HG03095 (cell line): ENCODE measurements around the gene RBFOX1.

ENCODE experiments used
- ATAC-seq: cut with Tn5 transposase; IDR thresholded peaks from one replicate; pipeline ENCODE4 v1.9.1; 2021; ENCODE audit warnings: moderate library complexity; ENCODE audit not compliant: unreplicated experiment

RBFOX1 gene

DNA sequence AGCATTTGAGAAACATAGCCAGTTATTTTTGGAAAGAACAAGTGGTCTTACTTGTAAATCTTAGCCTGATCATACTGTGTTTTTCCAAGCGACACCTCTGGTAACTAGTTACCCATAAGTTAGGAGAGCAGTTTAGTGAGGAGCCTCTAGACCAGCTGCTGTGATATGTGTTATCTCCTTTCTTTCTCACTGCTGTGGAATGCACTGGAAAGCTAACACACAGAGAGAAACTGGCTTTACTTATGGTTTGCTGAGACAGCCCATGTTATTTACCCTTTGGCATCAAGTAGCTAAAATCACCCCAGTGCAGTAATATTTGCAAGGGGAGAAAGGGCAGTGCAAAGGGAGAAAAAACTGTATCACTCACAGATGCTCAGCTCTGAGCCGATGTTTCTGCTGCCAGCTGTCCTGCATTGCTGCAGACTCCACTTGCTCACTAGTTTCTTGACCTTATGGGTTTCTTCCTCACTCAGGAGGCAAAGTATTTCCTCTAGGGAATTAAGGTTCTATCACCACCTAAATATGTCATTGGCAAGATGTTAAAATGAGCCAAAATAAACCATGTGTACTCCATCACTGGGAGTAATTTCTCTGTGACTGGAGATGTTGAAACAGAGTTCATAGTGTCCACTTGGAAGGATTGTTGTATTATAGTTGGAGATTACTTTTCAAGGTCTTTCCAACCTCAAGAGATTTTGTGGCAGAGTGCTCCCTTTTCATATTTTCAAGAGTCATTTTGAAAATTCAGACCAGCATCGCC is 2.3 kb downstream of the RBFOX1 start:
- no peak for ATAC-seq

DNA sequence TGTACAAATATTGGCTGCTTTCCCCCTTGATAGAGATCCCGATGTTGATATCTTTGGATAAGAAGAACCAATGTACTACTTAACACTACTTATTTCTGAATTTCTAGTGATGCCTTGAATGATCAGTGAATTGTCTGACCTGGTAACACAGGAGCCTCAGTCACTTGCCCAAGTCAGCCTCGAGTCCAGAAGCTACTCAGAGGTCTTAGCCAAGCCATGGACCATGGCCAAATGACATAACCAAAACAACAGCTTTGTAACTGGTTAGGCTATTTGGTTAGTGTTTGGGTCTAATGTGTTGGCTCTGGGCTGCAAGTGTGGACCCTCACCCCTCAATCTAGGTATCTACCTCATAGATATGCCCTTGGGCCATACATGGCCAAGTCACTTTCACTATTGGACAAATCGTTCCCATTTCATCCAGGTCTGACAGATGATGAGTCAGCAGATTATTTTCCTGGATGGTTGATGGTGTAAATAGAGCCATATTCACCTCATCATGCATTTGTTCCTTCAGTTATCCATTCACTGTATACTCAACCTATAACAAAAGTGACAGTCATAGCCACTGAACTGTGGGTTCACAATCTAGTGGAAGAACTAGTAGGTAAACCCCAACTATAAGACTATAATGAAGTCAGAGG is 3.5 kb downstream of the RBFOX1 start:
- ATAC-seq: no peak

DNA sequence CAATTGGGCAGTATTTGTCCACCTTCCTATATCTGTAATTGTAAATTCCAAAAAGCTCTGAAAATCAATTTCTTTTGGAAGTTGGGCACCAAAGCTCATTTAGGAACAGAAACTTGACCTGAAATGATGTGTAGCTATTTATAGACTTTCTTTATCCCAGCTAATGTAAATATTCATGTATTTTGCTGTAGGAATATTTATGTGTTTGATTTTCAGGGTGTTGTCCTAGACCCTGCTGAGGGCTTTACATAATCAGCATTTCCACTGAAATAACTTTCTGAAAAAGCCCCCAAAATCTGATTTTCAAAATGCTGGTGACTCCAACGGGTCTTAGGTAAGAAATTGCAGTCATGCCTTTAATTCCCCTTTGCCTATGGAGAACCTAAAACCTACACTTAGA is 4.1 kb downstream of the RBFOX1 start:
- ATAC-seq: no peak

- no peak for ATAC-seq
Measured at GRCh38 chr16:7338826-7339225, 6.2 kb downstream of the RBFOX1 start.

GRCh38 chr16:7339700-7340099 is 7.1 kb downstream of the RBFOX1 start:
- ATAC-seq: no peak

DNA sequence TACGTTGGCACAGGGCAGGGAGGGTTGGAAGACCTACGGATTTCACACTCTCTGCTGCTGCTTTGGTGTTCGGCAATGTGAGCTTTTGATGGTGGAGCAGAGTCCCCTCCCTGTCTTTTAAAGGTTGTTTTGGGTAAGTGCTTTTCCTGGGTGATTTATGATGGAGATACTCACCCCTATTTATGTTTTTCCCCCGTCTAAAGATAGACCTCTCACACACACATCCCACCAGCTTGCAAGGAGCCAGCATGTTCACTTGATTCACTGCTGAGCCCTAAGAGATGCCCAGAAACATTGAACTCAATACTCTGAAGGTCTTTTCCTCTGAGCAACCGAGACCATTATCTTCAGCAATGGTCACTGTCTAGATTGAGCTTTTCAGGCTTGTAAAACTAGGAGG is 8.3 kb downstream of the RBFOX1 start:
- ATAC-seq: no peak

DNA sequence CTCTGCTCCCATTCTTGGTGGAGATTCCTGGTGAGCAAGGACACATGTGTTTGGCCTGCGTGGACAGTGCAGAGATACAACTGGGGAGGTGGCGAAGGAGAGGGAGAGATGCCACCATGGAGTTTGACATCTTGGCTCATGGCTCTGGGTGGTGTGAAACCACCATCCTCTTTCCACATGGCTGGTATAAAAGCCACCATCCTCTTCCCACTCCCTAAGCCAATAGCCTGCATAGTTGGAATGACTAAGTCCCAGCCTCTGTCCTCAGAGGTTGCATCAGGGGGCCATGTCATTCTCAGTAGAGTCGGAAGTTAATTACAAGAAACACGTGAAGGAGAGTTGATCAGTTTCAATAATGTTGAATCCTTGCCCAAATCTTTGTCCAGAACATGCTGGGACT is 10.0 kb downstream of the RBFOX1 start:
- ATAC-seq: no peak

DNA sequence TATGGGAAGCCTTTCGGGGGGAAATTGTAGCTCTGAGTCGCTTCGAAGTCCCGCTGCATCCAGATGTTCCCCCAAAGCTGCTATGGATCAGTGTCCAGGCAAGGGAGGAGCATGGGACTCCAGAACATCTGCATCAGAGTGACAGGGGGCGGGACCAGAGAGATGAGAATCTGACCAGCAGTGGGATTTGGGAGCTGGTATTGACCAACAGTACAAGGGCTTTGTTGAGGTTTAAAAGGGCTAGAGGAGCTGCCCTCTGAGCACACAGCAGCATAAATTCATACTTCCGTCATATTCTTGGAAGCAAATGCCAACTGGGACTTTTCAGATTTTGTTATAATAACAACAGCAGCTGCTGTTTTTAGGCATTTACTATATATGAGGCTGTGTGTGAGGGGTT is 10.6 kb downstream of the RBFOX1 start:
- no peak for ATAC-seq

GRCh38 chr16:7344830-7345780 is 12.5 kb downstream of the RBFOX1 start:
- no peak for ATAC-seq

GRCh38 chr16:7350806-7351205 is 18.2 kb downstream of the RBFOX1 start:
- no peak for ATAC-seq

GRCh38 chr16:7351610-7352510 is 19.2 kb downstream of the RBFOX1 start:
- no peak for ATAC-seq

- no peak for ATAC-seq
Measured at GRCh38 chr16:7355758-7356157, 23.1 kb downstream of the RBFOX1 start.

GRCh38 chr16:7361416-7362129 is 28.9 kb downstream of the RBFOX1 start:
- no peak for ATAC-seq

DNA sequence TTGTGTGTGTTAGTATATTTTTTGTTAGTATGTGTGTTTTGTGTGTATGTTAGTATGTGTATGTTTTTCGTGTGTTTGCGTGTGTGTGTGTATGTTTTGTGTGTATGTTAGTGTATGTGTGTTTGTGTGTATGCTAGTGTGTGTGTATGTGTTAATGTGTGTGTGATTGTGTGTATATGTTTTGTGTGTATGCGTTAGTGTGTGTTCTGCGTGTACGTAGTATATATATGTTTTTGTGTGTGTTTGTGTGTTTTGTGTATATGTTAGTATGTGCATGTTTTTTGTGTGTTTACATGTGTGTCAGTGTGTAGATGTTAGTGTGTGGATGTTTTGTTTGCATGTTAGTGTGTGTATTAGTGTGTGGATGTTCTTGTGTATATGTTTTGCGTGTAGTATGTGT is 29.6 kb downstream of the RBFOX1 start:
- ATAC-seq: no peak

DNA sequence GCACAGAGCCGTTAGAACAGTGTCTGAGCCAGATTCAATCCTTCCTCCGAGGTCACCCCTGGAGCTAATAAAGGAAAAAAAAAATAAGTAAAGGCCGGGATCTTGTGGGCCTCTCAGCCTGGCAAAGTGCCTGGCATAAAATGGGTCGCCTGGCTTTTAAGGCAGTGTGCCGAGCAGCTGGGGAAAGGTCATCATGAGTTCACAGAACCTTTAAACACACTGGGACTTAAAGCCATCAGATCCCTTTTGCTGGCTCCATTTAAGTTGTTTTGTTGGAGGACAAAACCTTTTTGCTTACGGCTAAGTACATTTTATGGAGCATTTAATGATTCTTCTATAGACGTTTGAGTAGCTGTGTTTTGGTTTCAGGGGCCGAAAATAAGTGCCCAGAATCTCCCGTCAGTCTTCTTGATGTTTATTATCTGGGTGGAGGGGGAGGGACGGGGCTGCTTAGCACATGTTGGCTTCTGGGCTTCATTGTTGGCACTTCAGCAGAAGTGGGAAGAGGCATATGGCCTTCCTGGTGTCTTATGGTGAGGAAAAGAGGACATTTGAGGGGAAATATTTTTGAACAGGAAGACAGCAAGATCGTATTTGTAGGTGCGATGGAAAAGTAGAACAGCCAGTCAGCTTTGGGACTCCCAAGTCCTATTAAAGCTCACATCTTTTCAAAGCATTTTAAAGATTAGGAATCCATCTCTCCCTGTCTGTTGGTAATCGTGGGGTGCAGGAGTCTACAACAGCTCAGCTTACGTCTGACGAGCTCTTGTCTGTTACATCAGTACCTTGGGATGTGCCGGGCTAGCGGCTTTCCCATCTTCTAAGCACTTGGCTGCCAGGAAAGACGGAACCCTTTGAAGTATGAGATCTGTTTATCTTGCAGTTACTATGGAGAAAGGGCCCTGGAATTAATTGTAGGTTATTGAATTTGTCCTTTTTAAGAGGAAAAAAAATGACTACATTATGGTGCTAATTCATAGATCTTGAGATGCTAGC is 31.1 kb downstream of the RBFOX1 start:
- no peak for ATAC-seq

DNA sequence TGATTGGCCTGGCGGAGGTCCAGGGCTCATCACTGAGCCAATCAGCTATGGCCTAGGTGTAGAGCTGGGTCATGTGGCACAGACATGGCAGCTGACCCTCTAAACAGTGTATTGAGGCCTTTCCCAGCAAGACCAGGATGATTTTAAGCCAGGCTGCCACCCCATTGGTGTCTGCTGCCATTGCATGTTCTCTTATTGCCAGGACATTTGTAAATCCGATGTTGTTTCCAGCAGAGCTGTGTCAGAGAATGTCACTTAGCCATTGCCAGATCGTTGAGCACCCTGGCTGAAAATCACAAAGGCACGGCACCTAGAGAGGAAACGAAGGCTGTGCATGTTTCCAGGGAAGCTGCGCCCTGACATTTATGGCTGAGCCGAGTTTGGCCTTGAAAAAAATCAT is 33.4 kb downstream of the RBFOX1 start:
- no peak for ATAC-seq

DNA sequence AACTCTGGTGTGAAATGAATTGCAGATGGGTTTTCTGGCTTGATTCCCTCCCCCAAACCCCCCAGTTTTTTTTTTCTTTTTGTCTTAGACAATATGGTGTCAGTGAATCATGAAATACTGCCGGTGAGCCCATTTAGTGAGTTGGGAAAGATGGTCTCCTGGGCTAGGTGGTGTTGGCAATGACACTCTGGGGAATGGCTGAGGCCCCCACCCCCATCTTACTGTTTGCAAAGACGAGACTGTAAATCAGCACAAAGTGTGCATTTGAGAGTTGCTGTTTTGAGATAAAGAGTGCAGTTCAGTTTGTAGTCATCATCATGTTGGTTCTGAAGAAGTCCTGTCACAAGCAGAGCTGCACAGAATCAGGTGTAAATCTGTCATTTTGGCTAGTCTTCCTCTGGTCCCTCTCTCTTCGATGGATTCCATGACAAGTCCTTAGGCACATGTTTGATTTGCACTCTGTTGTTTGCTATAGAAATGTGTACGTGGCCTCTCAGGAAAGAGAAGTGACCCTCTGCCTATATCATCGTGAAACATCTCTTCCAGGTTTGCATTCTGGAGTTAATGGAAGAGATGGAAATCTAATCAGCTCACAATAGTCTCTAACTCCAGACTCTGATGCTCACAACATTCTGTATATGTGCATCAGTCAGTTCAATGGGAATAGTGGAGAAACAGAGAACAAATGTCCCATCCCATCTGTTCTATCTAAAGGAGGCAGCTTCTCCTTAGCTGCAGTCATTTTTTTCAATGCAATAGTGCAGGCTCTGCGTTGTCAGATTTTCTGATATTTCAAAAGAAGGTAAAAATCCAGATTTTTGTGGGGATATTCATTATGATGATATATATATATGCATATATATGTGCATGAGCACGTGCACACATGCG is 34.6 kb downstream of the RBFOX1 start:
- ATAC-seq: no peak

DNA sequence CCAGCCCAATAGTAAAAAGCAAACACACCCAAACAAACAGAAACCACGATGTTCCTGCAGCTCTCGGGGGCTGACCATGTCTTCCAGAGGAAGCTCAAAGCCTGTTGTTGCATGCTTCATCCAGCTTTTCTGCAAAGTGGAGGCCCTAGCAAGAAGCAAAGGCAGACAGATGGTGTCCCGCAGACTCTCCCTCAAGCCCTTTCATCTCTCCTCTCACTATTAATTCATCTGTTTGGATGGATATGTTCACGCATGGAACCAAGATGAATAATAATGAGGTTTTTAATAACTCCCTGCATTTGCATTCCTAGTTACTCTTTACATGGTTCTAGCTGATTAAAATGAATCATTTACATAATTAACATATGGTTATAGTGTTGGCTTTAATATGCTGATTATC is 36.6 kb downstream of the RBFOX1 start:
- no peak for ATAC-seq
